Panc1 (cell line): ENCODE results near the gene ZFC3H1. TPM values are rescaled to one million over a fixed set of nuclear protein-coding genes. Genes with fewer than 3 reads are reported as not detected.
"Not testable (repeated sequence)": the region's sequence is repeated elsewhere in the genome, so short reads cannot be mapped to it uniquely, and the experiment has no call there.

Experiments used
- ATAC-seq: fragments of 200-7000 bp; cut with Tn5 transposase; 2 replicates; pipeline ENCODE4 v1.9.1; 2020; ENCODE audit warnings: mild to moderate bottlenecking, moderate library complexity
- BruUV-seq: library from RNA; stranded (reverse); fragments of 400-500 nt; replicated peaks from 2 replicates; lab custom pipeline; 2021; lab: Mats Ljungman, UMichigan
- CTCF ChIA-PET: fragments of 300-600 bp; sonication (Branson Sonifier 250); formaldehyde crosslinking; loops from one replicate; lab custom pipeline; 2022; ENCODE audit warnings: antibody characterized with exemption; lab: Charles Lee
- POLR2A ChIA-PET: fragments of 300-600 bp; sonication (Branson Sonifier 250); formaldehyde crosslinking; loops from one replicate; lab custom pipeline; 2022; ENCODE audit warnings: antibody characterized with exemption; lab: Charles Lee
- DNase-seq: peaks from one replicate; pipeline ENCODE4 v3.0.0-alpha.2; 2010; ENCODE audit warnings: low read depth, low spot score
- H3K27ac ChIP-seq: 2 replicates; pipeline ENCODE4 v1.5.1; 2011; ENCODE audit warnings: mild to moderate bottlenecking, low read length, inconsistent platforms
- H3K27me3 ChIP-seq: fragments of 200-500 bp; sonication (Bioruptor generic); 2 replicates; pipeline ENCODE4 v1.6.0; 2014; ENCODE audit warnings: low read length, inconsistent platforms; ENCODE audit not compliant: control insufficient read depth, insufficient read depth
- H3K36me3 ChIP-seq: fragments of 200-500 bp; sonication (Bioruptor generic); 2 replicates; pipeline ENCODE4 v1.5.1; 2014; ENCODE audit warnings: inconsistent platforms, mild to moderate bottlenecking, low read length, moderate library complexity; ENCODE audit not compliant: control insufficient read depth, insufficient read depth
- H3K4me1 ChIP-seq: 2 replicates; pipeline ENCODE4 v1.5.1; 2011; ENCODE audit warnings: inconsistent platforms, mild to moderate bottlenecking, low read length, moderate library complexity; ENCODE audit not compliant: control insufficient read depth, insufficient read depth
- H3K4me3 ChIP-seq, 2 experiments: 2 replicates each; pipeline ENCODE4 v1.5.1; 2011 to 2012; ENCODE audit warnings: low read depth in 2 of 2, low read length in 2 of 2, mild to moderate bottlenecking in 2 of 2, inconsistent platforms in 1 of 2, moderate library complexity in 1 of 2
- H3K9me3 ChIP-seq: fragments of 200-500 bp; sonication (Bioruptor generic); 2 replicates; pipeline ENCODE4 v1.5.1; 2014; ENCODE audit warnings: low read depth, mild to moderate bottlenecking, inconsistent platforms, low read length, moderate library complexity; ENCODE audit not compliant: control insufficient read depth, insufficient read depth
- POLR2AphosphoS5 ChIP-seq: IDR thresholded peaks from 2 replicates; pipeline ENCODE4 v1.6.1; 2012; ENCODE audit warnings: mild to moderate bottlenecking, low read depth, low read length, moderate library complexity
- SIN3A ChIP-seq: IDR thresholded peaks from 2 replicates; pipeline ENCODE4 v1.6.1; 2012; ENCODE audit warnings: low read depth, mild to moderate bottlenecking, low read length, moderate library complexity, borderline replicate concordance; ENCODE audit not compliant: insufficient read depth
- TCF7L2 ChIP-seq: IDR thresholded peaks from 2 replicates; pipeline ENCODE4 v1.6.1; 2011; ENCODE audit warnings: mild to moderate bottlenecking, low read depth, low read length, inconsistent platforms
- in situ Hi-C: cut with HindIII; loops from 2 replicates; pipeline ENCODE4 v1.10.0; 2016; ENCODE audit warnings: low sequenced_read_pairs, low pct_unique_long_range_greater_than_20kb
- intact Hi-C: fragments of 100-400 bp; cut with micrococcal nuclease; formaldehyde crosslinking; loops from one replicate; pipeline ENCODE4 v1.10.0; 2022; ENCODE audit not compliant: unreplicated experiment
- total RNA-seq: library from RNA; stranded (reverse); gene quantifications from one replicate; pipeline ENCODE4 v1.2.1, GENCODE V29; 2021; ENCODE audit not compliant: unreplicated experiment
- TF ChIP-seq, protein P1 (sequence below): fragments of 450-650 bp; IDR thresholded peaks from 2 replicates; pipeline ENCODE4 v1.5.1; 2017; ENCODE audit warnings: mild to moderate bottlenecking
- TF ChIP-seq, protein P2 (sequence below), 2 experiments: IDR thresholded peaks; 2 replicates each; pipeline ENCODE4 v1.6.1; 2011 to 2012; ENCODE audit warnings: low read depth in 2 of 2, control low read depth in 1 of 2, low read length in 1 of 2, mild to moderate bottlenecking in 1 of 2, moderate library complexity in 1 of 2; ENCODE audit not compliant: insufficient read depth in 1 of 2

The ZFC3H1 gene
- total RNA-seq, 1 experiment from 2014 or later = 38.2 TPM

DNA sequence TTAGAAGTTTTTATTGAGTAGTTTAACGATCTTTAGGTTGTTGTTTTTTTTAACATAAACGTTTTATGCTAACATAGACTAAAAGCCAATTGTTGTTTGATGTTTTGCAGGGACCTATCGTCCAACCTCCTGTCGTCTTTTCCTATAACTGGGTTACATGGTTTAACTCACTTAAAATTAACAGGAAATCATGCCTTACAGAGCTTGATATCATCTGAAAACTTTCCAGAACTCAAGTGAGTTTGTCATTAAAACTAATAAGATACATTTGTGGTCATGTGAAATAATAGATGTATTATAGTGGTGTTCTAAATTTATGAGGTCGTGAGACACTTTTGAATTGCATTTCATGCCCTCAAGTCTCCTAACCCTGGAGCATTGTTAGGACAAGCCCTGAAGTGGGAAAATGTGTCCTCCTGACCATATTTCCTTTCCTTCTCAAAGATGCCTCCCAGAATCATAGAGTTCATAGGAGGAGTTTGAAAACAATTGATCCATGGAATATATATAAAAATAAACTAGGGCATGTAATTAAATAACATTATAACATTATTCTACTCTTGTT lies 84.9 kb downstream of the ZFC3H1 start:
- Histone ChIP-seq H3K9me3 (no peaks in the 10 kb centered on the region), H3K27ac (no peak overlapping the region), H3K4me3 (no peak overlapping the region), H3K27me3 (no peaks in the 10 kb centered on the region), H3K36me3 (no peaks in the 10 kb centered on the region), H3K4me1 (no peaks in the 10 kb centered on the region)
- in situ Hi-C loops = no loop called here
- intact Hi-C loops = no loop called here
- DNase-seq (no peak), ATAC-seq (no peak)
- no peak for TF ChIP-seq TCF7L2
- TF ChIP-seq, protein P1, sequence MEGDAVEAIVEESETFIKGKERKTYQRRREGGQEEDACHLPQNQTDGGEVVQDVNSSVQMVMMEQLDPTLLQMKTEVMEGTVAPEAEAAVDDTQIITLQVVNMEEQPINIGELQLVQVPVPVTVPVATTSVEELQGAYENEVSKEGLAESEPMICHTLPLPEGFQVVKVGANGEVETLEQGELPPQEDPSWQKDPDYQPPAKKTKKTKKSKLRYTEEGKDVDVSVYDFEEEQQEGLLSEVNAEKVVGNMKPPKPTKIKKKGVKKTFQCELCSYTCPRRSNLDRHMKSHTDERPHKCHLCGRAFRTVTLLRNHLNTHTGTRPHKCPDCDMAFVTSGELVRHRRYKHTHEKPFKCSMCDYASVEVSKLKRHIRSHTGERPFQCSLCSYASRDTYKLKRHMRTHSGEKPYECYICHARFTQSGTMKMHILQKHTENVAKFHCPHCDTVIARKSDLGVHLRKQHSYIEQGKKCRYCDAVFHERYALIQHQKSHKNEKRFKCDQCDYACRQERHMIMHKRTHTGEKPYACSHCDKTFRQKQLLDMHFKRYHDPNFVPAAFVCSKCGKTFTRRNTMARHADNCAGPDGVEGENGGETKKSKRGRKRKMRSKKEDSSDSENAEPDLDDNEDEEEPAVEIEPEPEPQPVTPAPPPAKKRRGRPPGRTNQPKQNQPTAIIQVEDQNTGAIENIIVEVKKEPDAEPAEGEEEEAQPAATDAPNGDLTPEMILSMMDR = no peak
- no peak for TF ChIP-seq POLR2AphosphoS5
- TF ChIP-seq SIN3A = no peak
- TF ChIP-seq, protein P2, sequence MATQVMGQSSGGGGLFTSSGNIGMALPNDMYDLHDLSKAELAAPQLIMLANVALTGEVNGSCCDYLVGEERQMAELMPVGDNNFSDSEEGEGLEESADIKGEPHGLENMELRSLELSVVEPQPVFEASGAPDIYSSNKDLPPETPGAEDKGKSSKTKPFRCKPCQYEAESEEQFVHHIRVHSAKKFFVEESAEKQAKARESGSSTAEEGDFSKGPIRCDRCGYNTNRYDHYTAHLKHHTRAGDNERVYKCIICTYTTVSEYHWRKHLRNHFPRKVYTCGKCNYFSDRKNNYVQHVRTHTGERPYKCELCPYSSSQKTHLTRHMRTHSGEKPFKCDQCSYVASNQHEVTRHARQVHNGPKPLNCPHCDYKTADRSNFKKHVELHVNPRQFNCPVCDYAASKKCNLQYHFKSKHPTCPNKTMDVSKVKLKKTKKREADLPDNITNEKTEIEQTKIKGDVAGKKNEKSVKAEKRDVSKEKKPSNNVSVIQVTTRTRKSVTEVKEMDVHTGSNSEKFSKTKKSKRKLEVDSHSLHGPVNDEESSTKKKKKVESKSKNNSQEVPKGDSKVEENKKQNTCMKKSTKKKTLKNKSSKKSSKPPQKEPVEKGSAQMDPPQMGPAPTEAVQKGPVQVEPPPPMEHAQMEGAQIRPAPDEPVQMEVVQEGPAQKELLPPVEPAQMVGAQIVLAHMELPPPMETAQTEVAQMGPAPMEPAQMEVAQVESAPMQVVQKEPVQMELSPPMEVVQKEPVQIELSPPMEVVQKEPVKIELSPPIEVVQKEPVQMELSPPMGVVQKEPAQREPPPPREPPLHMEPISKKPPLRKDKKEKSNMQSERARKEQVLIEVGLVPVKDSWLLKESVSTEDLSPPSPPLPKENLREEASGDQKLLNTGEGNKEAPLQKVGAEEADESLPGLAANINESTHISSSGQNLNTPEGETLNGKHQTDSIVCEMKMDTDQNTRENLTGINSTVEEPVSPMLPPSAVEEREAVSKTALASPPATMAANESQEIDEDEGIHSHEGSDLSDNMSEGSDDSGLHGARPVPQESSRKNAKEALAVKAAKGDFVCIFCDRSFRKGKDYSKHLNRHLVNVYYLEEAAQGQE (IDR thresholded peaks at IDR 0.05; ENCODE audit: insufficient read depth in 1 of 2, low read depth in 2 of 2, low read length in 1 of 2) = no peak
- BruUV-seq = no TSS peak
- ChIA-PET CTCF (no interaction called here), POLR2A (no interaction called here)

DNA sequence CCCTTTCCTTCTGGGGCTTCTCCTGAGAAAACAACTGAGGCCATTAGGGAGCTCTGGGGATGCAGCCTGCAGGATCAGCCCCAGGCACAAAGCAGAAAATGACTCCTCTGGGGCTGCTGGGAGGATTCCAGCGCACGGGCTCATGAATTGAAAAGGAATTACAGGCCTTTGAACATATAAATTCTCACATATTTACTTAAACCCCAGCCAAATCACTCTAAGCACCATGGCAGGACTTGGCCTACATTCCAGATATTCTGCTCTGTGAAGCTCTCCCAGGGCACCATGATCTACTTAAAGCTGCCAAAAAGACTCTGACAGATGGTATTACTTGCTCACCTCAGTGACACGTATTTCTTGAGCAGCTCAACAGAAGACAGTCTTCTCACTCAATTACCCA lies 87.2 kb downstream of the ZFC3H1 start:
- TF ChIP-seq, protein P2 (IDR thresholded peaks at IDR 0.05; ENCODE audit: insufficient read depth in 1 of 2, low read depth in 2 of 2, low read length in 1 of 2) = no peak
- TF ChIP-seq, protein P1 = no peak
- TF ChIP-seq TCF7L2 = no peak
- no peak for TF ChIP-seq POLR2AphosphoS5
- no peak for TF ChIP-seq SIN3A
- Histone ChIP-seq H3K9me3 (no peaks in the 10 kb centered on the region), H3K36me3 (no peaks in the 10 kb centered on the region), H3K27me3 (no peaks in the 10 kb centered on the region), H3K4me1 (no peaks in the 10 kb centered on the region), H3K27ac (no peak overlapping the region), H3K4me3 (no peak overlapping the region)
- intact Hi-C loops = no loop called here
- no TSS peak for BruUV-seq
- POLR2A ChIA-PET = no interaction called here
- in situ Hi-C loops = no loop called here
- ATAC-seq = no peak
- no peak for DNase-seq
- CTCF ChIA-PET = no interaction called here

DNA sequence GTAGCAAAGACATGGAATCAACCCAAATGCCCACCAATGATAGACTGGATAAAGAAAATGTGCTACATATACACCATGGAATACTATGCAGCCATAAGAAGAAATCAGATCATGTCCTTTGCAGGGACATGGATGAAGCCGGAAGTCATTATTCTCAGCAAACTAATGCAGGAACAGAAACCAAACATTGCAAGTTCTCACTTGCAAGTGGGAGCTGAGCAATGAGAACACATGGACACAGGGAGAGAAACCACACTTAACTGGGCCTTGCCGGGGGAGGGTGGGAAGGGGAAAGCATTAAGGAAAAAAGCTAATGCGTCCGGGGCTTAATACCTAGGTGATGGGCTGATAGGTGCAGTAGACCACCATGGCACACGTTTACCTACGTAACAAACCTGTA lies 93.8 kb downstream of the ZFC3H1 start:
- in situ Hi-C loops, H3K9me3 ChIP-seq, H3K4me1 ChIP-seq, CTCF ChIA-PET, H3K27me3 ChIP-seq, H3K4me3 ChIP-seq, H3K27ac ChIP-seq, BruUV-seq, intact Hi-C loops, POLR2A ChIA-PET, DNase-seq, ATAC-seq, H3K36me3 ChIP-seq: not testable (repeated sequence)
